HFFc6 (cell line): Measurements from ENCODE around the gene SLC13A4. TPM values are rescaled to one million over a fixed set of nuclear protein-coding genes. Genes with fewer than 3 reads are reported as not detected.
A peak's percentile ranks its signal among the peaks of the same experiment; 100 is the strongest.
"Not testable (repeated sequence)": the region's sequence is repeated elsewhere in the genome, so short reads cannot be mapped to it uniquely, and the experiment has no call there.

Source experiments
- DNase-seq: peaks from one replicate; pipeline ENCODE4 v3.0.0-alpha.2; 2018
- H3K27ac Mint-ChIP-seq: 2 replicates; pipeline ENCODE4 v1.8.0; 2020; ENCODE audit warnings: mild to moderate bottlenecking, mixed read lengths
- H3K27me3 Mint-ChIP-seq: 2 replicates; pipeline ENCODE4 v1.8.0; 2021; ENCODE audit warnings: mild to moderate bottlenecking, moderate library complexity, mixed read lengths; ENCODE audit not compliant: insufficient read depth
- H3K36me3 Mint-ChIP-seq: 2 replicates; pipeline ENCODE4 v1.8.0; 2021; ENCODE audit warnings: low read depth, mixed read lengths
- H3K4me1 Mint-ChIP-seq: 2 replicates; pipeline ENCODE4 v1.8.0; 2020; ENCODE audit warnings: low read depth, mixed read lengths
- H3K4me3 Mint-ChIP-seq: 2 replicates; pipeline ENCODE4 v1.8.0; 2020; ENCODE audit warnings: mild to moderate bottlenecking, moderate library complexity, mixed read lengths
- H3K9me3 Mint-ChIP-seq: 2 replicates; pipeline ENCODE4 v1.8.0; 2020; ENCODE audit warnings: mild to moderate bottlenecking, mixed read lengths
- CTCF ChIP-seq: fragments of 200-600 bp; sonication (generic); IDR thresholded peaks from 2 replicates; pipeline ENCODE4 v1.5.0; 2021; ENCODE audit warnings: antibody characterized with exemption, mild to moderate bottlenecking
- long read RNA-seq: library from polyadenylated mRNA; unstranded; transcript quantifications from one replicate; pipeline ENCODE4 v2.0.0, GENCODE V29; 2019
- total RNA-seq, 6 experiments: library from RNA; stranded (reverse); fragmentation: NEBNext Ultra II Directional; extraction: Animal tissue kit (Norgen Biotek cat#: 25700); gene quantifications; 2 replicates in 1 of 6; 3 replicates in 5 of 6; pipeline ENCODE4 v1.2.3, GENCODE V29; 2021

The SLC13A4 gene
- total RNA-seq: 1 to 10 TPM in 1 of 6 experiments, under 1 TPM in 4, not detected in 1; 0.24 to 1.2 (median 0.68) TPM
- long read RNA-seq: 0 reads

GRCh38 chr7:135728136-135728669 is at the start of gene SLC13A4:
Gene SLC13A4, minus strand, starts transcription at chr7:135728186. Its CDS starts 690 bp downstream, at chr7:135727496.
- Mint-ChIP-seq H3K4me3 (no peak within 1 kb of the TSS), H3K36me3 (peaks cover 24% of the 10 kb centered on the region; the same call in 1 of the 2 replicates), H3K9me3 (no peaks in the 10 kb centered on the region), H3K4me1 (peaks cover 50% of the 10 kb centered on the region), H3K27ac (no peak within 1 kb of the TSS), H3K27me3 (no peaks in the 10 kb centered on the region; the same call in 1 of the 2 replicates)
- no peak for DNase-seq
- no peak for TF ChIP-seq CTCF

- H3K27ac Mint-ChIP-seq, H3K36me3 Mint-ChIP-seq, H3K4me3 Mint-ChIP-seq, DNase-seq, H3K27me3 Mint-ChIP-seq: not testable (repeated sequence)
- H3K4me1 Mint-ChIP-seq: peaks cover 32% of the 10 kb centered on the region
- peaks cover 13% of the 10 kb centered on the region for H3K9me3 Mint-ChIP-seq
These were observed 47.9 kb upstream of the SLC13A4 start for GRCh38 chr7:135775915-135776314.

- DNase-seq: no peak
- no peak for TF ChIP-seq CTCF
- Mint-ChIP-seq H3K27me3 (no peaks in the 10 kb centered on the region), H3K9me3 (peaks cover 13% of the 10 kb centered on the region), H3K4me1 (peaks cover 32% of the 10 kb centered on the region), H3K36me3 (peaks cover 10% of the 10 kb centered on the region), H3K27ac (no peak overlapping the region), H3K4me3 (no peak overlapping the region)
These were observed 47.2 kb upstream of the SLC13A4 start for GRCh38 chr7:135775230-135775629.

GRCh38 chr7:135774284-135774683 is 46.3 kb upstream of the SLC13A4 start:
- Mint-ChIP-seq H3K4me3 (no peak overlapping the region; the same call in 1 of the 2 replicates), H3K4me1 (peaks cover 32% of the 10 kb centered on the region), H3K36me3 (peaks cover 10% of the 10 kb centered on the region), H3K9me3 (peaks cover 13% of the 10 kb centered on the region), H3K27ac (no peak overlapping the region), H3K27me3 (no peaks in the 10 kb centered on the region)
- DNase-seq: peak; percentile 54
- TF ChIP-seq CTCF: no peak

- no peak overlapping the region for H3K27ac Mint-ChIP-seq
- H3K36me3 Mint-ChIP-seq: peaks cover 8% of the 10 kb centered on the region
- no peak overlapping the region for H3K4me3 Mint-ChIP-seq
These were observed 45.5 kb upstream of the SLC13A4 start for GRCh38 chr7:135773464-135773863.

More at GRCh38 chr7:135773464-135773863, 45.5 kb upstream of the SLC13A4 start:
- Mint-ChIP-seq H3K4me1 (peaks cover 32% of the 10 kb centered on the region), H3K9me3 (peaks cover 10% of the 10 kb centered on the region), H3K27me3 (no peaks in the 10 kb centered on the region)
- no peak for DNase-seq
- TF ChIP-seq CTCF: no peak
